Measurements from ENCODE around the gene INSYN2B. TPM values are rescaled to one million over a fixed set of nuclear protein-coding genes. Genes with fewer than 3 reads are reported as not detected.
A peak's percentile ranks its signal among the peaks of the same experiment; 100 is the strongest.

Gene INSYN2B
- total RNA-seq, 4 donors from 2014 or later = not detected

DNA sequence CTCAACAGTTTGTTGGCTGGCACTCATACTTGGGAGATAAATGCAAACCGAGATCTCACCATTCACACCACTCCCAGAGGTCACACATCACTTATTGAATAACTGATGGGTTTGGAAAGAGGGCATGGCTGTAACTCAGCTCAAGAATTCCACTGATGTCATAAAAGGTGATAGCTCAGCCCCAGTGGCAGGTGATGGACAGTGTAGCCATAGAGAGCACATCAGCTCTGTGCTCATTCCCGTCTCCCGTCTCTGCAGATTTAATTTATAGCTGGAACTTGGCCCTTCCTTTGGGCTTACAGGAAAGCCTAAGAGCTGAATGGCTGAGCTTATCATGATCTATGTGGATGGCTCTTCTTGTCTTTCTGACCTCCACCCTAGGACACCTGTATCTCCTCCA, 59.8 kb downstream of the INSYN2B start:
- DNase-seq = no peak
- Histone ChIP-seq H3K9me3 (no peaks in the 10 kb centered on the region), H3K27me3 (no peaks in the 10 kb centered on the region), H3K4me3 (replicated peaks in 1 of 3) (no peak overlapping the region), H3K4me1 (no peaks in the 10 kb centered on the region), H3K36me3 (no peaks in the 10 kb centered on the region), H3K27ac (no peak overlapping the region)
- intact Hi-C loops (cut with DNase I) = no loop called here
- TF ChIP-seq, protein P1, sequence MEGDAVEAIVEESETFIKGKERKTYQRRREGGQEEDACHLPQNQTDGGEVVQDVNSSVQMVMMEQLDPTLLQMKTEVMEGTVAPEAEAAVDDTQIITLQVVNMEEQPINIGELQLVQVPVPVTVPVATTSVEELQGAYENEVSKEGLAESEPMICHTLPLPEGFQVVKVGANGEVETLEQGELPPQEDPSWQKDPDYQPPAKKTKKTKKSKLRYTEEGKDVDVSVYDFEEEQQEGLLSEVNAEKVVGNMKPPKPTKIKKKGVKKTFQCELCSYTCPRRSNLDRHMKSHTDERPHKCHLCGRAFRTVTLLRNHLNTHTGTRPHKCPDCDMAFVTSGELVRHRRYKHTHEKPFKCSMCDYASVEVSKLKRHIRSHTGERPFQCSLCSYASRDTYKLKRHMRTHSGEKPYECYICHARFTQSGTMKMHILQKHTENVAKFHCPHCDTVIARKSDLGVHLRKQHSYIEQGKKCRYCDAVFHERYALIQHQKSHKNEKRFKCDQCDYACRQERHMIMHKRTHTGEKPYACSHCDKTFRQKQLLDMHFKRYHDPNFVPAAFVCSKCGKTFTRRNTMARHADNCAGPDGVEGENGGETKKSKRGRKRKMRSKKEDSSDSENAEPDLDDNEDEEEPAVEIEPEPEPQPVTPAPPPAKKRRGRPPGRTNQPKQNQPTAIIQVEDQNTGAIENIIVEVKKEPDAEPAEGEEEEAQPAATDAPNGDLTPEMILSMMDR (IDR thresholded peaks at IDR 0.05) = no peak
- no peak for TF ChIP-seq POLR2A (IDR thresholded peaks at IDR 0.05)
- WGBS, 2 donors = 87 to 91% methylated on average over 3 of the region's 3 CpGs

DNA sequence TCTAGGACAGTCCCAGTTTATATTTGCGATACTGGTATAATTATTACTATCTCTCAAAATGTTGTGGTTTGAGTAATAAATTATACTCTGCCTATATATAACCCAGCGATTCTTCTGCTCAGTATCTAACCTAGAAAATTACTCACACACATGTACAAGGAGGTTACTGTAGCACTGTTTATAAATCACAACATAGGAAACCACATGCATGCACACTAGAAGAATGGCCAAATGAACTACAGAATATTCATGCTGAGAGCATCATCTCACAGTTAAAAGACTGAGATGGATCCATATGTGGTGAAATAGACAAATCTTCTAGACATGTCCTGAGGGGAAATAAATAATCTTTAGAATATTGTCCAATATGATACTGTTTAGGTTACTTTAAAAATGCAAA, 62.1 kb downstream of the INSYN2B start:
- Histone ChIP-seq H3K4me3 (replicated peaks in 1 of 3) (no peak overlapping the region), H3K36me3 (no peaks in the 10 kb centered on the region), H3K27ac (no peak overlapping the region), H3K9me3 (no peaks in the 10 kb centered on the region), H3K27me3 (no peaks in the 10 kb centered on the region), H3K4me1 (no peaks in the 10 kb centered on the region)
- intact Hi-C loops (cut with DNase I) = no loop called here
- TF ChIP-seq, protein P1 (IDR thresholded peaks at IDR 0.05) = no peak
- no peak for TF ChIP-seq POLR2A (IDR thresholded peaks at IDR 0.05)
- 91 to 92% methylated on average over 2 of the region's 2 CpGs for WGBS, 2 donors
- DNase-seq = no peak

DNA sequence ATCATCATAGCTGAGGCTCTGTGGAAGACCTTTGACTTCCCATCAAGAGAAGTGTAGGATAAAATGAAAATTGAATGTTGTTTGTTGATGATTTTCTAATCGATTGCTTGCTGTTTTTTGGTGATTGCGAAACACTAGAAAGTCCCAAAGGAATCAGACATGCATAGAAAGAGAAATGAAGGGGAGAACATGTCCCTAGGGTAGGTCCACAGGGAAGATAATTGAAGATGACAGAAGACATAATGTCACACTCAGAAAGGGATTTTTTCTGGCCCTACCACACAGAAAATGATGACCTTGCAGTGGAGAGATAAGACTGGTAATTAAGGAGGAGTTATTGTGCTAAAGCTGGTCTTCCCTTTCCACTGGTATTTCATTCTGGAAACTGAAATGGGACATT, 62.8 kb downstream of the INSYN2B start:
- no peaks in the 10 kb centered on the region for H3K4me1 ChIP-seq
- DNase-seq = no peak

DNA sequence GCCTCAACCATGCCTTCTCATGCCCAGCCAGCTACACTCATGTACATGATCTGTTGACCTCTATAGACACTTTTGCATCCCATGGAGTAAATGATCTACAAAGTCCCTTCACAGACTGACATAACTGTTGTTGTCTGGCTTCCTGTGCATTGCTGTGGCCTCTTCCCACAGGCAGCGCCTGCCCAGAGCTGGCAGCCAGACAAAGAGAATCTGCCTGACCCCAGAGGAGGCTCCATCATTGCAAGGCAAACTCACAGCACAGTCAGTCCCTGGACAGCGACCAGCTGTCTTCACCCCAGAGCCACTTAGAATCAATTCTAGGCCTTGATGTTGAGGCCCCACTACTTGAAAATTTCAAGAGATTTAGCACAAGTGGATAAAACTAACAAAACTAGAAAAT, 65.5 kb downstream of the INSYN2B start:
- Histone ChIP-seq H3K27me3 (no peaks in the 10 kb centered on the region), H3K9me3 (no peaks in the 10 kb centered on the region), H3K27ac (no peak overlapping the region), H3K4me3 (replicated peaks in 1 of 3) (no peak overlapping the region), H3K36me3 (no peaks in the 10 kb centered on the region), H3K4me1 (no peaks in the 10 kb centered on the region)
- peak; percentile 72 to 83 for DNase-seq
- WGBS, 2 donors = 17% methylated on average over 2 of the region's 2 CpGs
- intact Hi-C loops (cut with DNase I) = no loop called here
- TF ChIP-seq POLR2A (IDR thresholded peaks at IDR 0.05) = no peak
- TF ChIP-seq, protein P1 (IDR thresholded peaks at IDR 0.05) = no peak

More for the DNA sequence above, 62.8 kb downstream of the INSYN2B start:
- intact Hi-C loops (cut with DNase I) = no loop called here
- no peaks in the 10 kb centered on the region for H3K36me3 ChIP-seq
- WGBS, 2 donors = 85 to 90% methylated on average over 2 of the region's 2 CpGs
- no peaks in the 10 kb centered on the region for H3K9me3 ChIP-seq
- TF ChIP-seq, protein P1 (IDR thresholded peaks at IDR 0.05) = no peak
- no peak for TF ChIP-seq POLR2A (IDR thresholded peaks at IDR 0.05)
- no peak overlapping the region for H3K27ac ChIP-seq
- no peaks in the 10 kb centered on the region for H3K27me3 ChIP-seq
- no peak overlapping the region for H3K4me3 ChIP-seq (replicated peaks in 1 of 3)

DNA sequence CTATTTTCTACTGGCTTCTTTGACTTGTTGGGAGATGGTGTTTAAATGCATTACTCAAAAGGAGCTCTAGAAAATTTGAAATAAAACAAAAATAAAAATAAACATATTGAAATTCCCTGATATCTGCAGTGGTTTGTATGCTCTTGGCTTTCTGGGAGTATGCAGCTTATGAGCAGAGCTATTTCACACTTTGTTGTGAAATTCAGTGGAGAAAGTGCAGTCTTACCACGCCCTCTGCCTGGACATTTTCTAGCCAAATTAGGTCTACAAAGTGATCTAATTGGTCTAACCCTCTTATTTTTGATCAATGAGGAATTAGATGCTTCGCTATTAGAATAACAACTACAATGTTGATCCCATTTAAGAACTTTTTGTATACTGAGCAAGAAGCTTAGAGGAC, 66.8 kb downstream of the INSYN2B start:
- no peaks in the 10 kb centered on the region for H3K9me3 ChIP-seq
- 94 to 96% methylated on average over 2 of the region's 2 CpGs for WGBS, 2 donors
- no peak overlapping the region for H3K27ac ChIP-seq
- H3K4me3 ChIP-seq (replicated peaks in 1 of 3) = no peak overlapping the region
- no peak for TF ChIP-seq POLR2A (IDR thresholded peaks at IDR 0.05)
- TF ChIP-seq, protein P1 (IDR thresholded peaks at IDR 0.05) = no peak
- H3K36me3 ChIP-seq = no peaks in the 10 kb centered on the region
- intact Hi-C loops (cut with DNase I) = no loop called here
- no peaks in the 10 kb centered on the region for H3K4me1 ChIP-seq
- no peaks in the 10 kb centered on the region for H3K27me3 ChIP-seq
- DNase-seq = no peak

Measured in thyroid gland (tissue), 4 donors.